Inflammatory macrophage treated with lipopolysaccharide for 1 hour (primary cell): ENCODE data around the gene PNMA1.
"Not testable (repeated sequence)": the region's sequence is repeated elsewhere in the genome, so short reads cannot be mapped to it uniquely, and the experiment has no call there.

Experiments
- DNase-seq, 2 donors: peaks; one replicate each; pipeline ENCODE4 v3.0.0-alpha.2; 2020 to 2022

PNMA1 gene

DNA sequence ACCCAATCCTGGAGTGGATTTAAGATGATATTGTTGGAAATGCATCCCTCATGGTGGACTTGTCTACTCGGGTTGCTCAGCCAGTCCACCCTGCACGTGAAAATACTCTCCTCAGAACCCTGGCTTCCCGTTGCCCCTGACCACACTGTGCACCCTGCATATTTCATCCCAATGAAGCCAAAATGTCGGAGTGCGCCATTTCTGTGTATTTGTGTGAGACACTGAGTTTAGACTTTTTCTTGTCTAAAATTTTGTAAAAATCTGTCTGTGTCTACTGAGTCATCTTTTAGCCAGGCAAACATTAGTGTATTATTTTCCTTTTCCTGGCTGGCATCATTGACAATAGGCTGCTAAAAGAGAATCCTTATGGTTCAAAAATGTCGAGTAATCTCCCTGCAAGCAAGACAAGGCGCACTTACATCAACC is 485 bp upstream of the PNMA1 start:
- no peak for DNase-seq

DNA sequence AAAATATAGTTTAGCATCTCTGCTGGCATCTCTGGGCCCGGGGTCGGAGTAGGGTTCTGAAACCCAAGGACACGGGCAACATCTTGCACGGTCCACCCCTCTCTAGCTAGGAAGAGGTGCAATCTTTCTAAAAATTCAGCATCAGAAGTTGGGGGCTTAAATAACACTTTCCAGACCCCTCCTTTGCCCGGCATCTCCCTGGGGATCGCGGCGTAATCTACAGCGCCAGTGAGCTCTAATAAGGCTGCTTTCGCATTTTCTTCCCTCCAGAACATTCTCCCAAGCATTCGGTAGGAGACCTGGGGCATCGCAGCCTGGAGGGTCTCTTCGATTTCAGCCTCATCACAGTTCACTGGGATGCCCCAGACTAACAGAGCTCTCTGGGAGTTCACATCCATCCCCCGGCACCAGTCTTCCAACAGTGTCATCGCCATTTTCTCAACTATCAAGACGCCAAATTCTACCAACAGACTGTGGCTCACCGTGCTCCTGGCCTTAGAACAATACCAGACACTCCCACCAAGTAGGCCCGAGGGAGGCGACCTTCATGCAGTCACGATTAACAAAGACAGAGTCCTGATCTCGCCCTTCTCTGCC is 880 bp downstream of the PNMA1 start:
- DNase-seq: no peak

DNA sequence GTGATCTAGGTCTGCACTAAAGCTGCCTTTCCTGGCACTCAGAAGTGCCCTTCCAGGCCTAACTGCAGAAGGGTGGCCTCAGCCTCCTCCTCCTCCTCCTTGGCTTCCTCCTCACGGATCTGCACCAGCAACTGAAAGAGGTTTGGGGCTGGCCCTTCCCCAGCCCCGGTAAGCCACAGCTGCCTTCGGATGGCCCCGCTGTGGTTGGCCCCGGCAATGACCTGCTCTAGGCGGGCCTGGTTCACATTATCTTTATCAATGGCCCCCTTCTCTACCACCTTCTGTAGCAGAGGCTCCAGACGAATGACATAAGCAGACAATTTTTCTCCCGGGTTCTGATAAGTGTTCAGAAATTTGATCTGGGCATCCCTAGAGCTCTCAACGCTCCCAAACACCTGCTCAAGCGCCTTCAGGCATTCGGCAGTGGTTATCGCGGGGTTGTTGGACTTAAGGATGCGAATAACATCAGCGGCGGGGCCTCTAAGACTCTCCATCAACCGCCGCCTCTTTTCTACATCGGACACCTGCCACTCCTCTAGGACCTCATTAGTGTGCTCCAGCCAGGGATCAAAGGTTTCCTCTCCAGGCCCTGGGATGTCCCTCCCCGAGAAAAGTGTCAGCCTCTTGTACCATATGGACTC is 1.5 kb downstream of the PNMA1 start:
- peak in 1 of 2 donors; percentile 18 for DNase-seq

DNA sequence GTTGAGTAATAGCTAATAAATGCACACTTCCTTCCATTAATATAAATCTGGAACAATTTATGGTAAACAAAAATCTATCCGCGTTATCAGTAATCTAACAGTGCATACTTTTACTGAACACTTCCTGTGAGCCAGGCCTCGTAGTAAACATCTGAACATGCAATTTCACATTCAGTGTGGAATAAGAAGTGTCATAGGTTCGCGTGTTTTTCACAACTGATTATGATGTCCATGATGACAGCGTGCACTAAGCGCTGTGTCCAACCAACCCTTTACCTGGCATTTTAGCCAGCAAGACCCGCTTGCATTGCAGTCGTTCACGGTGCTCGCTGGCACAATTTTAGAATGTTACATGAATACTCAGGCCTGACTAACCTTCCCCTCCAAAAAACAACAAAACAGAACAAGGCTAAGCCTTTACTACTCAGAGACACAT is 2.1 kb downstream of the PNMA1 start:
- no peak for DNase-seq

DNA sequence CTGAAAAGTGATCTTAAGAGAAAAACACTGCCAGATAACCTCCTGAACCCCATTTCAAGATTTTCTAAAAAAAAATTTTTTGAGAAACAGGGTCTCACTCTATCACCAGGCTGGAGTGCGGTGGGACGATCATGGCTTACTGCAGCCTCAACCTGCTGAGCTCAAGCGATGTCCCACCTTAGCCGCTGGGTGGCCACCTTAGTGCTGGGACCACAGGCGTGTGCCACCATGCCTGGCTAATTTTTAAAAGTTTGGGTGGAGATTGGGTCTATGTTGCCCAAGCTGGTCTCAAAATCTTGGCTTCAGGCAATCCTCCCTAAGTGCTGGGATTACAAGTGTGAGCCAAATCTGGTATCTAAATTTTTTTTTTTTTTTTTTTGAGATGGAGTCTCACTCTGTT is 3.4 kb downstream of the PNMA1 start:
- no peak for DNase-seq

DNA sequence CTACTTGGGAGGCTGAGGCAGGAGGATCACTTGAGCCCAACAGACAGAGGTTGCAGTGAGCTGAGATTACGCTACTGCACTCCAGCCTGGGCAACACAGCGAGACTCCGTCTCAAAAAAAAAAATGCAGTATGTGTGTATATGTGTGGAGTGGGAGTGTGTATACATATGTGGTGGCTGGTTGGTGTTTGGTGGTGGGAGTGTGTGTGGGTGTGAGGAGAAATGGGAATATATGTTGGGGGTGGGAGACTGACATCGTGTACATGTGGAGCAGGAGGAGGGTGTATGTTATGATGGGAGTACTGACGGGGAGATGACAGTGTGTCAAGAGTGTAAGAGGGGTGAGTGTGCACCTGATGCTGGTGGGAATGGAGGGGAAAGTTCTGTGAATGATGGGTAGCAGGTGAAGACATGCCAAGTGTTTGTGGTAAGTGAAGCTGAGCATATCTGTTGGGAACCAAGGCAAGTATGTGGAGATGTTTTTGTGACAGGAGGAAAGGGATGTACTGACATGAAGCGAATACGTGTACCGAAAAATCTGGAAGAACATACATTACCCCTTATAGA is 4.2 kb downstream of the PNMA1 start:
- no peak for DNase-seq

DNA sequence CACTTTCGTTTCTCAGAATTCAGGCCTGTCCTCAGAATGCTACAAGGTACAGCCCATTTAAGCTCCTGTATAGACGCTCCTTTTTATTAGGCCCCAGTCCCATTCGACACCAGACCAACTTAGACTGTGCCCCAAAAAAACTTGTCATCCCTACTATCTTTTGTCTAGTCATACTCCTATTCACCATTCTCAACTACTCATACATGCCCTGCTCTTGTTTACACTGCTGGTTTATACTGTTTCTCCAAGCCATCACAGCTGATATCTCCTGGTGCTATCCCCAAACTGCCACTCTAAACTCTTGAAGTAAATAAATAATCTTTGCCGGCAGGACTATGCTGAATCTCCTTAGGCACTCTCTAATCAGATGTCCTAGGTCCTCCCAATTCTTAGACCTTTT is 6.1 kb downstream of the PNMA1 start:
- not testable (repeated sequence) for DNase-seq

DNA sequence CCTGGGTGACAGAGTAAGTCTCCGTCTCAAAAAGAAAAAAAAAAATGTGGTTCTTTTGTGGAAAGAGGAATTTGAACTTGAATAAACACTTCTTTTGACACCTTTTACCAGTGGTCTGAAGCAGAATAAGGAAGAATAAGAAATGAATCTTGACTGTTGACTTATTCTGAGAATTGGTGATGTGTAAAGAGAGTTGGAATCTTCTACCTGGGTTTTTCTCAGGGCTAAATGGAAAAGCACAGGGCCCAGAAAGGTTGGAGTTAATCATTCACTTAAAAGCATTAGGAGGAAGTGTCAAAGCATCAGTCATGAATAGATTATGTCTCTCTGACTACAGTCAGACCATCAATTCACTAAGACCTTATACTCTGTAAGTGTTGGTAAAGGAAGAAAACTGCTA is 13.9 kb downstream of the PNMA1 start:
- DNase-seq: no peak

DNA sequence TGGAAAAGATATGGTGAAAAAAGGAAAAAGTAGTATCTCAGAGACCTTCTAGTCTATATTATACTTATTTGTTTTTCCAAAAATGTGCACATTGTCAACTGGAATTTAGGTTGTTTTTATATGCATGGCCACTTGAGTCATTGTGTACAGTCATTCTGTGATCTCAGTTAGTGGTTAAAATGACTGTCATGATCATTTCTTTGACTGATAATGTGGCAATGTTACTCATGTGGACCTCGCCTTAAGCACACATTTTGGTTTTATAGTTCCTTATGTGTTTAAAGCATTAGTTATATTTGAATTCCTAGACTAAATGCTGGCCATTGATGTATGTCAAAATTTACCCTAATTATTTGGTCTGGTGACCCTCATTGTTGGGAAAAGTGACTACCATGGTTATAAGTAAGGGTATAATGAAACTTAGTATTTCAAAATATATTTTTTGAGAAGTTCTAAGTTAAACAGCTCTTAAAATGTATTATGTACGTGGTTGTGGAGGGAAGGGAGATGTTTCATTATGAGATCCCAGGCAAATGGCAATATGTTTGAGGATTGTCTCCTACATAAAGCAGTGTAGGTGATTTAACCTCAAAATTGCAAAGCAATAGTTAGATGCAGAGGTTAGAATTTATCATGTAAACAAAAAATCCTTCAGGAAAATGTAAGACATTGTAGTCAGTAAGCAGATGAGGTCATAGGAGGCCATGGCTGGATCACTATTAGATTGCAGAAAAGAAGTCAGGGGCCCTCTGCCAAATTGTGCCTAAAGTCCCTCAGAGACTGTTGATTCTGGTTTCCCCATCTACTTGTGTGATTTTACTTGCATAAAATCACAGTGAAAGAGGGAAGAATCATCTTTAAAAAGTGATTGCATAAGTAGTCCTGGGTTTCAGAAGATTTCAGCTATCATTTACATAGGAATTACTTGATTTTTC is 17.5 kb downstream of the PNMA1 start:
- peak; percentile 31 to 68 for DNase-seq

DNA sequence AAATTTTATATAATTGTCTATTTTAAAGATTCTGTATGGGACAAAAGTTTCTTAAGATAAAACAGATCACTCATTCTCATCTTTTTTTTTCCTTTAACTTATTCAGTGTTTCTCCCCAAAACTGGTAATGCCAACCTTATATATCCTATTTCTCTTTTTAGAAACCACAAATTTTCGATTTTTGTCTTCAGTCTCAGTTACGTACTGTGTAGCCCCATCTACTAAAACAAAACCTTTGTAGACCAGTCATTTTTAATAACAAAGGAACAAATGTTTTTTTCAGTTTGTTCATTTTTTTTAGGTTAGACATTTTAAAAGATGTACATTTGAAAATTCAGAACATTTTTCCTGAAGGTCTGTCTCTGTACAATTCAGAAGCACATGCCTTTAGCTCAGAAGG is 18.2 kb downstream of the PNMA1 start:
- no peak for DNase-seq

DNA sequence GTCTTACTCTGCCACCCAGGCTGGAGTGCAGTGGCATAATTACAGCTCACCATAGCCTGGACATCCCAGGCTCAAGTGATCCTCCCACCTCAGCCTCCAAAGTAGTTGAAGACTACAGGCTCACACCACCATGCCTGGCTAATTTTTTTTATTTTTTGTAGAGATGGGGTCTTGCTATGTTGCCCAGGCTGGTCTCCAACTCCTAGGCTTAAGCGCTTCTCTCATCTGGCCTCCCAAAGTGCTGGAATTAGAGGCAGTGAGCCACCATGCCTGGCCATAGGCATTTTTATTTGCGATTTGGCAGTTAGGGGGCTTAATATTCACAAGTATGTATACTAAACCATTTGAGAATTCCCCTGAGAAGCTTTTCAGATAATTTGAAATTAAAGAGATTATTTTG is 19.1 kb downstream of the PNMA1 start:
- no peak for DNase-seq

DNA sequence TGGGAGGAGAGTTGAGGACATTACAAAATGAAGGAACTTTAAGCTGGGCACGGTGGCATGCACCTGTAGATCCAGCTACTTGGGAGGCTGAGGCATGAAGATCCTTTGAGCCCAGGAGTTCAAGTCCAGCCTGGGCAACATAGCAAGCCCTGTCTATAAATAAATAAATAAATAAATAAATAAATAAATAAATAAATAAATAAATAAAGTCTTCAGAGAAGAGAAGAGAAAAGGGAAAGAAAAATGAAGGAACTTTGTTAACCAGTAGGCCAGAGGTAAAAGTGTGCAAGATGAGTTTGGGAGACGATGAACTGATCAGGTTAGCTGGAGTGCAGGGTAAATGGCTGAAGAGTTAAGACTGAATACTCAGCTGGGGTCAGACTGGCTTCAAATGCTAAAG is 20.1 kb downstream of the PNMA1 start:
- no peak for DNase-seq

DNA sequence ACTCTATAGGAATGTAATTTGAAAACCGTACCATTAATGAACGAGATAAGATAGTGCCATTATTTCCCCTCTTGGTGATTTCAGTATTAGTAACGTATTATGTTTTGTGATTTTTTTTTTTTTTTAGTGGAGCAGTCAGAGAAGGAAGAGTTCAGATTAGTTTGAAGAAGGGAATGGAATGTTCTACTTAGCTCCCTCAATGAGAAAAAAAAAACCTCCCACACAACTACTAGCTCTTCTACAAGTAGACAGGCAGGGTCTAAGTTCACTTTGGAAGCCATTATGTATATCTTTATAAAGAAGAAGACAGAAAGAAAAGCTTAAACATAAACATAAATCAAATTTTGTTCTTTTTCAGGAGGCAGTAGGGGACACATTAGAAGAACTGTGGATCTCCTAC is 27.3 kb downstream of the PNMA1 start:
- DNase-seq: no peak

DNA sequence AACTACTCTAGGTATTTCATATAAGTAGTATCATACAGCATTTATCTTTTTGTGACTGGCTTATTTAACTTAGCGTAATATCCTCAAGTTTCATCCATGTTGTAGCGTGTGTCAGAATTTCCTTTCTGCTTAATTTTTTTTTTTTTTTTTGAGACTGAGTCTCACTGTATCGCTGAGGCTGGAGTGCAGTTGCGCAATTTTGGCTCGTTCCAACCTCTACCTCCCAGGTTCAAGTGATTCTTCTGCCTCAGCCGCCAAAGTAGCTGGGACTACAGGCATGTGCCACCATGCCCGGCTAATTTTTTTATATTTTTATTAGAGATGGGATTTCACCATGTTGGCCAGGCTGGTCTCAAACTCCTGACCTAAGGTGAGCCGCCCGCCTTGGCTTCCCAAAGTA is 28.9 kb downstream of the PNMA1 start:
- DNase-seq: no peak

DNA sequence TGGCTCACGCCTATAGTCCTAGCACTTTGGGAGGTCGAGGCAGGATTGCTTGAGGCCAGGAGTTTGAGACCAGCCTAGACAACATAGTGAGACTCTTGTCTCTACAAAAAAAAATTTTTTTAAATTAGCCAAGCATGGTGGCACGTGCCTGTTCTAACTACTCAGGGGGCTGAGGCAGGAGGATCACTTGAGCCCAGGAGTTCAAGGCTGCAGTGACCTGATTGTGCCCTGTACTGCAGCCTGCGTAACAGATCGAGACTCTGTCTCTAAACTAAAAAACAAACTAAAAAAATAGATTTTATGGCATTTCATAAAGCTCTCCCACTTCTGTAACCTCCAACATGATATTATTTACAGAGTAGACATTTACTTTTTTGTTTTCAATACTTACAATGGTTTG is 29.6 kb downstream of the PNMA1 start:
- DNase-seq: no peak

DNA sequence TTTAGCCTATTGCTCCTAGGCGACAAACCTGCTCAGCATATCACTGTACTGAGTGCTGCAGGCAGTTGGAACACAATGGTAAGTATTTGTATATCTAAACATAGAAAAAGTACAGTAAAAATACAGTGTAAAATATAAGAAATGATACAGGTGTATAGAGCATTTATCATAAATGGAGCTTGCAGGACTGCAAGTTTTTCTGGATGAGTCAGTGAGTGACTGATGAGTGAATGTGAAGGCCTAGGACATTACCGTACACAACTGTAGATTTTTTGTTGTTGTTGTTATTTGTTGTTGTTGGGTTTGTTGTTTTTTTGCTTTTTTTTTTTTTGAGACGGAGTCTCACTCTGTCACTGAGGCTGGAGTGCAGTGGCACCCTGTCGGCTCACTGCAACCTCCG is 33.4 kb downstream of the PNMA1 start:
- no peak for DNase-seq

DNA sequence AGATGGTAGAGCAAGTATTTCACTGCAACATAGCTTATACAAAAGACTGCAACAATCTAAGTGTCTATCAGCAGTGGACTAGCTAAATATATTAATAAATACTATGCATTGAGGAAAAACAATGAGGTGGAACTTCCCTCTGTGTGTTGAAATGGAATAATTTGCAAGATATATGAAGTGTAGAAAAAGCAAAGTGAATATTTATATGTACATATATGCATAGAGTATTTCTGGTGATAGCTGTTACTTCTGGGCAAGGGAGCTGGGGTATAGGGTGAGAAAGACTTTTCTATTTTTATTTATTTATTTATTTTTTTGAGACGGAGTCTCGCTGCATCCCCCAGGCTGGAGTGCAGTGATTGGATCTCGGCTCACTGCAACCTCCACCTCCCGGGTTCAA is 35.5 kb downstream of the PNMA1 start:
- no peak for DNase-seq

DNA sequence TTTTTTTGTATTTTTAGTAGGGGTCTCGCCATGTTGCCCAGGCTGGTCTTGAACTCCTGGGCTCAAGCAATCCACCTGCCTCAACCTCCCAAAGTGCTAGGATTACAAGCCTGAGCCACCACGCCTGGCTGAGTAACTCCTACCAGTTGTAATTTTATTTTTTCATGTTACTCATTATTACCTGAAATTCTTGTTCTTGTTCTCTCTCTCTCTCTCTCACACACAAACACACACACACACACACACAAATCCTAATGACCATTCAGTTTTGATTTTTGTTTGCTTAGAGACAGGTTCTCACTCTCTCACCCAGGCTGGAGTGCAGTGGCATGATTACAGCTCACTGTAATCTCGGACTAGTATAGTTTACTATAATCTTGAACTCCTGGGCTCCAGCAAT is 39.2 kb downstream of the PNMA1 start:
- DNase-seq: no peak

DNA sequence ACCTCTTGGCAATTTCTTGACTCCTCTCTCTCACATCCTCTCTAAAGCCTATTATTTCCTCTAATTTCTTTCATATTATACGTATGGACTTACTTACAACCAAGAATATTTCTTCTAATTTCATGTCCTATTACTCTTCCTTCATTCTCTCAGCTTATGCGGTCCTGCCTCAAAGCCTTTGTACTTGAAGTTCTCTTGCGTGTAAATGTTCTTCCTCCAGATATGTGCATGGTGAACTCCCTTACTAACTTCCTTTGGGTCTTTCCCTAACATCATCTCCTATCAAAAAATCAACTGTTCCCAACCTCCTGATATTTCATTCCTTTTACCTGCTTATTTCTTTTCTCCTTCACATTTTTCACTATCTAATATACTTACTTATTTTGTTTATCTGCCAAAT is 46.3 kb downstream of the PNMA1 start:
- DNase-seq: no peak

DNA sequence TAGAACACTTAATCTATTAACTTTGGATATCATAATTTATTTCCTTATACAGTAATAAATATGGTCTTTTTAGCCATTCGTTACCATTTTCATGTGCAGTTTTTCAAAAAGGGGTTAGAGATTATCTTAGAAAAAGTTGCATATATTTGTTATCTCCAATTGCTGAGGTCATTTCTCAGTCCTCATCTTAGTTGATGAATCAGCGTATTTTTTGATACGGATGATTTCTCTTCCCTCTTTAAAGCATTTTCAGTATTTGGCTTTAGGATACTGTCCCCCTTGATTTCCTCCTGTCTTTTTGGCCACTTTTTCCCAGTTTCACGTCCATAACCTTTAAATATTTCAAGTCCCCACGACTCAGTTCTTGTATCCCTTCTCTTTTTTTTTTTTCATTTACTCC is 47.6 kb downstream of the PNMA1 start:
- DNase-seq: no peak

DNA sequence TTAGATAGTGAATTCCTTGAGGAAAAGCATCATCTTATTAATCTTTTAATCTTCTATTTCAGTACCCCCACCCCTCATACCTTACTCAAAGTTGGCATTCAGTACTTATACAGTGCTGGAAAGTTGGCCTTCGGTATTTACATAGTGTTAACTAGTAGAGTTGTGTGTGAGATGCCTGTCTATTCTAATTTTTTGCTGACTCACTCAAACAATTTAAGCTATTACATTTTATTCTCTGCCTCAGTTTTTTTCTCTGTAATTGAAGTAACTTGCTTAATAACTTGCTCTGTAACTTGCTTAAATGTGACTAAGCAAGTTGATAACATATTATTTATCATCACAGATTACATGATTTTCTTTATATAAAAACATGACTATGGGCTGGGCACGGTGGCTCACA is 49.1 kb downstream of the PNMA1 start:
- DNase-seq: no peak

DNA sequence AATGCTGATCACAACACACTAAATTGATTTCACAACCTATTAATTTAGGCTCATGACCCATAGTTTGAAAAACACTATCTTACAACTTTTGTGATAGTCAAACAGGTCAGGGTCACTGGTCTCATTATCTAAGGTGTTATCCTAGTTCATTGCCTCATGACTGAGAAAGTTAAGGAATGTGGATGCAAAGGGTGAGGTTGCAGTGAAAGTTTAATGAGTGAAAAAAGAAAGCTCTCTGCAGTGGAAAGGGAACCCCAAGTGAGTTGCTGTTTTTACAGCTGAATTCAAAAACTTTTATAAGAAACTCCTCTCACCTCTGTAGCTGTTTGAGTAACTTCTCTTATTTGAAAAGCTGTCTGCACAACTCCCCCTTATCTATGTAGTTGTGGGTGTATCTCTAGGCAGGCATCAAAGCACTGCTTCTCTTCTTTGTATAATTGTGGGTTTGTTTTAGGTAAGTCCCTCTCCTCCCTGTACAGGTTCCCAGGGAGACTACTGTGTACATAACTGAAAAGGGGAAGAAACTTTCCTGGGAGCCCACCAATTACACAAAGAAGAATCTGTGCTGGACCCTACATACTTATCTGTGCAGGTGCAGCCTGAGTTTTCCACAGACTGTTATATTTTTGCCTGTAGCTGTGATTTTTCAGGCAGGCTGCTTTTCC is 50.5 kb downstream of the PNMA1 start:
- DNase-seq: no peak

DNA sequence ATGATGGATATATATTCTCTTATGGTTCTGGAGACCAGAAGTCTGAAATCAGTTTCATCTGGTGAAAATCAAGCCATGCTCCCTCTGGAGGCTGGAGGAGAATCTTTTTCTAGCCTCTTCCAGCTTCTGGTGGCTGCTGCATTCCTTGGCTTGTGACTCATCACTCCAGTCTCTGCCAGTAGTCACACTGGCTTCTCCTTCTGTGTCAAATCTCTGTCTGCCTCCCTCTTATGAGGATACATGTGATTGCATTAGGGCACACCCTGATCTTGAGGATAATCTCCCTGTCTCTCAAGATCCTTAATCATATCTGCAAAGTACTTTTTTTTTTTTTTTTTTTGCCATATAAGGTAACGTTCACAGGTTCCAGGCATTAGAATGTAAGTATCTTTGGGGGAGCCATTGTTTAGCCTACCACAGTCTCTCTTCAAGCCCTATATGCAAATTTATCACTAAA is 51.7 kb downstream of the PNMA1 start:
- peak; percentile 35 to 50 for DNase-seq
